Fibroblast of the aortic adventitia (primary cell): Measurements from ENCODE around the gene EIF2A. TPM values are rescaled to one million over a fixed set of nuclear protein-coding genes. Genes with fewer than 3 reads are reported as not detected.

Experiments
- DNase-seq: peaks from one replicate; pipeline ENCODE4 v3.0.0-alpha.2; 2010; ENCODE audit warnings: low read depth
- H3K4me3 ChIP-seq: 2 replicates; pipeline ENCODE4 v1.5.1; 2011; ENCODE audit warnings: low read depth, mild to moderate bottlenecking, control low read depth, low read length, moderate library complexity
- CTCF ChIP-seq: IDR thresholded peaks from 2 replicates; pipeline ENCODE4 v1.5.1; 2011; ENCODE audit warnings: mild to moderate bottlenecking, low read length, control low read depth, inconsistent platforms; ENCODE audit not compliant: insufficient read depth
- total RNA-seq: library from RNA; depleted of rRNA; stranded (reverse); fragments of >200 nt; gene quantifications from 2 replicates; pipeline ENCODE4 v1.2.3, GENCODE V29; 2012; ENCODE audit warnings: low replicate concordance

EIF2A gene
- total RNA-seq, 1 donor = 166 TPM

DNA sequence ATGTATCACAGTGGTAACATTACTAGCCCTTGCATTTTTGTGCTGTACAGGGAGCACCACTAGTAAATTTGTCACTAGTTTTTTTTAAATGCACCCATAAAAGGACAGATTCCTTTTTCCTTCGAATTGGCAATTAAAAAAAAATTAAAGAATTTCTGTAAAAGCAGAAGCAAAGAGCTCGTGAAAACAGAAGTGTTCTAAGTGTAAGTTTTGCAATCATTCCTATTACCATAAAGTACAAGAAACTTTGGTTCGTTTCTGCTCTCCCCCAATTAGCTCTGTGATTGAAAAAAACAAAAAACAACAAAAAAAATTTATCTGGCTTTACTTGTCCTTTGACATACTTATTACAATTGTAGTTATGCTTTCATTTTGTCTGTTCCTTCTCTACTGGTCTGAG is 5.6 kb upstream of the EIF2A start:
- no peak for TF ChIP-seq CTCF

DNA sequence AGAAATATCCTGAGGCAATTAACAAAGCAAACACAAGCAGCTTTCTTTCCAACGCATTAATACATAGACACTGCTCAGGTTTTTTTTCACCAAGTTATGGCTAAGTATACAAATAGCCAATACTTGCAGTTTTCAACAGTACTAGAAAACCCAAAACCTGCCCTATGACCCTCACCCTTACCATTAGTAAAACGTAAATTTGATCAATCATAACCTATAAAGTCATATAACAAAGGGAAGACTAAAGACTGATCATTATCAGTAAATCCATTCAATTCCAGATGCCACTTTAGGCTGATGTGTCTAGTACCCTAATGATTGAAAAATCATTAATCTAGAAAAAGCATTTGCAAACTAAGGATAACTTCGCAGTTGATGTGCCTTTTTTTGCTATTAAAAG is 3.5 kb upstream of the EIF2A start:
- no peak overlapping the region for H3K4me3 ChIP-seq
- no peak for TF ChIP-seq CTCF
- no peak for DNase-seq

More for the DNA sequence above, 5.6 kb upstream of the EIF2A start:
- no peak overlapping the region for H3K4me3 ChIP-seq
- DNase-seq = no peak

DNA sequence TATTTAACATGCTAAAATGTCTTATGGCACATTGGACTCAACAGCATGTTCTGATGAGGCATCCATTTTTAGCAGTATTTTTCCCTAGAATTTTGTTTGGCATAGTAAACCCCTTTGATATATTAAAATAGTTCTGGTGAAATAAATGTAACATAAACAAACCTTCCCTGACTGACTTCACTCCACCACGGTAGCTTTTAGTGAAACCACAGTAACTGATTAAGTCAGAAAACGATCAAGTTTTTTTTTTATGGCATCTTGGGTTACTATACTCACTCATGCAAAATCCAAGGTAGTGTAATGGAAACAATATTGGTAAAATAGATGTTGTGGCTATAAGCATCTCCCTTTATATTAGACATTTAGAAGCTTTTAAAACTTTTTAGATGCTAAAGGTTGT is 3.1 kb upstream of the EIF2A start:
- no peak for TF ChIP-seq CTCF
- no peak overlapping the region for H3K4me3 ChIP-seq
- no peak for DNase-seq

DNA sequence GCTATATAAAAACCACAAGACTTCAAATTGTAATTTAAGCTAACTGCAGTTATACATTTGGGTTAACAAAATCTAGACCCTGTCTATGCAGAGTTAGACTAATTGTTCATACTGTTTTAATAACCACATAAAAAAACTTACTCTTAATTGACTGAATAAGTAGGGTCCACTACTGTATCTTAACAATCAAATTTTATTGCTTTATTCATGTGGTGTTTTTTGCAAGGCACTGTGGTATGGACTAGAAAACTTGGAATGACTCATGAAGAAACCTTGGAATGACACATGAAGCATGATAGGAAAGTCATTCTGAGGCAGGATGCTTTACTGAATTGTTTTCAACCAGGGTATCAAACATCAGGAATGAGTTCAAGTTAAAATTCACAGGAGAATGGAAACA is 2.5 kb upstream of the EIF2A start:
- TF ChIP-seq CTCF = no peak
- peak; percentile 59 for DNase-seq
- peak overlapping the region; percentile 87 for H3K4me3 ChIP-seq

- TF ChIP-seq CTCF = no peak
- peak overlapping the region; percentile 87 for H3K4me3 ChIP-seq
- peak; percentile 73 for DNase-seq
These were observed 1.9 kb upstream of the EIF2A start for GRCh38 chr3:150544726-150545125.

GRCh38 chr3:150545419-150546225 is 965 bp upstream of the EIF2A start:
- peak overlapping the region; percentile 87 for H3K4me3 ChIP-seq
- no peak for TF ChIP-seq CTCF
- DNase-seq = peak; percentile 32
